ENCODE measurements around the gene HSF4. TPM values are rescaled to one million over a fixed set of nuclear protein-coding genes. Genes with fewer than 3 reads are reported as not detected.

The HSF4 gene
- total and polyA plus RNA-seq, 2 experiments from 2014 or later: 5.5 to 15.7 TPM

DNA sequence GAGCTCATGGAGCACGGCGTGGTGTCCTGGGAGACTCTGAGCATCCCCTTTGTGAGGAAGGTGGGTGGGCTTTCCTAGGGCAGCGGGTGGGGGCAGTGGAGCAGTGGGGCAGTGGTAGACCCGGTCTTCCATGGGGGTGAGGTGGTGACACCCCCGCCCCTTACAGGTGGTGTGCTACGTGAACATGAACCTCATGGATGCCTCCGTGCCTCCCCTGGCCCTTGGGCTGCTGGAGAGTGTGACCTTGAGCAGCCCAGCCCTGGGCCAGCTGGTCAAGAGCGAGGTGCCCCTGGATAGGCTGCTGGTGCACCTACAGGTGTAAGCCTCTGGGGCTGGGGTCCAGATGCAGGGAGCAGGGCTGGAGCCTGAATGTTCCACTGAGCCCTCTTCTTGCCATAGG lies 35.9 kb downstream of the HSF4 start:
- H3K79me2 ChIP-seq: no peaks in the 10 kb centered on the region
- no peaks in the 10 kb centered on the region for H3K27me3 ChIP-seq
- no peak overlapping the region for H3K4me3 ChIP-seq
- no peak for DNase-seq (ENCODE audit: low spot score)
- no peaks in the 10 kb centered on the region for H3K36me3 ChIP-seq (replicated peaks; ENCODE audit: insufficient read depth, low read depth)
- peaks cover 5% of the 10 kb centered on the region for H3K4me1 ChIP-seq (ENCODE audit: insufficient read depth)
- H2AFZ ChIP-seq: no peak overlapping the region
- TF ChIP-seq EZH2 (IDR thresholded peaks at IDR 0.05; ENCODE audit: borderline replicate concordance): no peak
- TF ChIP-seq, protein P1, sequence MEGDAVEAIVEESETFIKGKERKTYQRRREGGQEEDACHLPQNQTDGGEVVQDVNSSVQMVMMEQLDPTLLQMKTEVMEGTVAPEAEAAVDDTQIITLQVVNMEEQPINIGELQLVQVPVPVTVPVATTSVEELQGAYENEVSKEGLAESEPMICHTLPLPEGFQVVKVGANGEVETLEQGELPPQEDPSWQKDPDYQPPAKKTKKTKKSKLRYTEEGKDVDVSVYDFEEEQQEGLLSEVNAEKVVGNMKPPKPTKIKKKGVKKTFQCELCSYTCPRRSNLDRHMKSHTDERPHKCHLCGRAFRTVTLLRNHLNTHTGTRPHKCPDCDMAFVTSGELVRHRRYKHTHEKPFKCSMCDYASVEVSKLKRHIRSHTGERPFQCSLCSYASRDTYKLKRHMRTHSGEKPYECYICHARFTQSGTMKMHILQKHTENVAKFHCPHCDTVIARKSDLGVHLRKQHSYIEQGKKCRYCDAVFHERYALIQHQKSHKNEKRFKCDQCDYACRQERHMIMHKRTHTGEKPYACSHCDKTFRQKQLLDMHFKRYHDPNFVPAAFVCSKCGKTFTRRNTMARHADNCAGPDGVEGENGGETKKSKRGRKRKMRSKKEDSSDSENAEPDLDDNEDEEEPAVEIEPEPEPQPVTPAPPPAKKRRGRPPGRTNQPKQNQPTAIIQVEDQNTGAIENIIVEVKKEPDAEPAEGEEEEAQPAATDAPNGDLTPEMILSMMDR (IDR thresholded peaks at IDR 0.05; ENCODE audit: poor library complexity): no peak
- no peak for TF ChIP-seq EZH2phosphoT487 (IDR thresholded peaks at IDR 0.05; ENCODE audit: low read depth, severe bottlenecking, unreplicated experiment)
- H3K9me2 ChIP-seq (replicated peaks; ENCODE audit: insufficient read depth): no peaks in the 10 kb centered on the region
- no peak overlapping the region for H3K27ac ChIP-seq
- 96% methylated on average over 7 of the region's 8 CpGs for WGBS (ENCODE audit: low lambda C conversion rate, missing lambda C conversion rate)
- H4K20me1 ChIP-seq (ENCODE audit: insufficient read depth, poor library complexity, severe bottlenecking): no peaks in the 10 kb centered on the region
- peak overlapping the region; percentile 86 for H3K4me2 ChIP-seq
- H3K9me3 ChIP-seq (ENCODE audit: low read depth): no peaks in the 10 kb centered on the region

DNA sequence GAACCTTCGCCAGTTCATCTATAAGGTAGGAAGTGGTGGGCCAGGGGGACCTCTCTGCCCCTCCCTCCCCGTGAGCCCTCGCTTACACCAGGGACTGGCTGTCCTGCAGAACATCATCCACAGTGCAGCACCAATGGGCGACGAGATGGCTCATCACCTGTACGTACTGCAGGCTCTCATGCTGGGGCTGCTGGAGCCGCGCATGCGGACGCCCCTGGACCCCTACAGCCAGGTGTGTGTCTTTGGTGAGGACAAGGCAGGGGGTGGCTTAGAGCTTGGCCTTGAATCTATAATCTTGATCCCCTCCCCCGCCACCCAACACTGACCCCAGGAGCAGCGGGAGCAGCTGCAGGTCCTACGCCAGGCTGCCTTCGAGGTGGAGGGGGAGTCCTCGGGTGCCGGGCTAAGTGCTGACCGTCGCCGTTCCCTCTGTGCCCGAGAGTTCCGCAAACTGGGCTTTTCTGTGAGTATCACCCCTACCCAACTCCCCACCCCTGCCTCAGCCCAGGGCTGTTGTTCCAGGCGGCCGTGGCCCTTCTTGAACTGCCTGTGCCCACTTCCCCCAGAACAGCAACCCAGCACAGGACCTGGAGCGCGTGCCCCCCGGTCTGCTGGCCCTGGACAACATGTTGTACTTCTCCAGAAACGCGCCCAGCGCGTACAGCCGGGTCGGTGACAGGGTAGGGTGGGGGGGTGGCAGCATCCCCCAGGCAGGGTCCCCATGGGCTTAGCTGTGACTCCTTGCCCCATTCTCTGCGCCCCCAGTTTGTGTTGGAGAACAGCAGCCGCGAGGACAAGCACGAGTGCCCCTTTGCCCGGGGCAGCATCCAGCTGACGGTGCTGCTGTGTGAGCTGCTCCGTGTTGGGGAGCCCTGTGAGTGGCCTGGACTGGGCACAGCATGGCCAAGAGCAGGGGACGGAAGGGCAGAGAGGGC lies 37.1 kb downstream of the HSF4 start:
- Histone ChIP-seq H3K79me2 (no peaks in the 10 kb centered on the region), H3K9me2 (replicated peaks; ENCODE audit: insufficient read depth) (no peaks in the 10 kb centered on the region), H3K27ac (no peak overlapping the region), H3K4me3 (no peak overlapping the region), H4K20me1 (ENCODE audit: insufficient read depth, poor library complexity, severe bottlenecking) (no peaks in the 10 kb centered on the region), H3K36me3 (replicated peaks; ENCODE audit: insufficient read depth, low read depth) (no peaks in the 10 kb centered on the region), H3K4me1 (ENCODE audit: insufficient read depth) (peaks cover 5% of the 10 kb centered on the region), H3K27me3 (no peaks in the 10 kb centered on the region), H3K9me3 (ENCODE audit: low read depth) (no peaks in the 10 kb centered on the region), H3K4me2 (no peak overlapping the region), H2AFZ (no peak overlapping the region)
- no peak for DNase-seq (ENCODE audit: low spot score)
- TF ChIP-seq, protein P1 (IDR thresholded peaks at IDR 0.05; ENCODE audit: poor library complexity): no peak
- 96% methylated on average over 40 of the region's 40 CpGs for WGBS (ENCODE audit: low lambda C conversion rate, missing lambda C conversion rate)

DNA sequence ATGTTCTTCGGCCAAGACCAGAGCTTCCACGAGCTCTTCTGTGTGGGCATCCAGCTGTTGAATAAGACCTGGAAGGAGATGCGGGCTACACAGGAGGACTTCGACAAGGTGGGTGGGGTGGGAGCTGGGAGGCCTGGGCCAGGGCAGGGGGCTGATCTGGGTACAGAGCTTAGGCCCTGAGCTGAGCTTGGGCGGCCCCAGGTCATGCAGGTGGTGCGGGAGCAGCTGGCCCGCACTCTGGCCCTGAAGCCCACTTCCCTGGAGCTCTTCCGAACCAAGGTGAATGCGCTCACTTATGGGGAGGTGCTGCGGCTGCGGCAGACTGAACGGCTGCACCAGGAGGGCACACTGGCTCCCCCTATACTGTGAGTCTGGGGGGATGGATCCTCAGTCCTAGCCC lies 37.9 kb downstream of the HSF4 start:
- H3K36me3 ChIP-seq (replicated peaks; ENCODE audit: insufficient read depth, low read depth): no peaks in the 10 kb centered on the region
- 96% methylated on average over 12 of the region's 12 CpGs for WGBS (ENCODE audit: low lambda C conversion rate, missing lambda C conversion rate)

More for the DNA sequence above, 37.9 kb downstream of the HSF4 start:
- H3K4me1 ChIP-seq (ENCODE audit: insufficient read depth): peaks cover 5% of the 10 kb centered on the region
- TF ChIP-seq EZH2phosphoT487 (IDR thresholded peaks at IDR 0.05; ENCODE audit: low read depth, severe bottlenecking, unreplicated experiment) (no peak), EZH2 (IDR thresholded peaks at IDR 0.05; ENCODE audit: borderline replicate concordance) (no peak)
- TF ChIP-seq, protein P1 (IDR thresholded peaks at IDR 0.05; ENCODE audit: poor library complexity): no peak
- no peaks in the 10 kb centered on the region for H3K27me3 ChIP-seq
- H3K4me3 ChIP-seq: no peak overlapping the region
- H4K20me1 ChIP-seq (ENCODE audit: insufficient read depth, poor library complexity, severe bottlenecking): no peaks in the 10 kb centered on the region
- H3K9me2 ChIP-seq (replicated peaks; ENCODE audit: insufficient read depth): no peaks in the 10 kb centered on the region
- no peak overlapping the region for H3K27ac ChIP-seq
- no peaks in the 10 kb centered on the region for H3K79me2 ChIP-seq
- no peak overlapping the region for H3K4me2 ChIP-seq
- no peak overlapping the region for H2AFZ ChIP-seq
- no peaks in the 10 kb centered on the region for H3K9me3 ChIP-seq (ENCODE audit: low read depth)
- DNase-seq (ENCODE audit: low spot score): no peak

All from hepatocyte (in vitro differentiated cells).